Omental fat pad (tissue), 4 donors: ENCODE measurements around the gene PDZRN3. TPM values are rescaled to one million over a fixed set of nuclear protein-coding genes. Genes with fewer than 3 reads are reported as not detected.

Experiments used
- ATAC-seq: fragments of 150-250 bp; one replicate; pipeline ENCODE4 v1.9.1; 2016; ENCODE audit warnings: mild to moderate bottlenecking, moderate library complexity; ENCODE audit not compliant: low FRiP score
- DNase-seq: peaks from one replicate; pipeline ENCODE4 v3.0.0-alpha.2; 2019; ENCODE audit warnings: low spot score
- CTCF ChIP-seq, 3 donors: fragments of 450-650 bp; IDR thresholded peaks; one replicate each; pipeline ENCODE4 v1.5.1; 2016 to 2017; ENCODE audit warnings: antibody characterized with exemption in 3 of 3, mild to moderate bottlenecking in 3 of 3, moderate library complexity in 2 of 3
- total RNA-seq, 4 donors: library from RNA; depleted of rRNA; stranded (reverse); fragments of >200 nt; gene quantifications; one replicate each; pipeline ENCODE4 v1.1.0, GENCODE V29; 2016

Gene PDZRN3
- total RNA-seq, 4 donors from 2014 or later: 22.8 to 47.4 (median 37.5) TPM

- ATAC-seq: no peak
Observed at GRCh38 chr3:73447111-73447510, 177.6 kb downstream of the PDZRN3 start.

DNA sequence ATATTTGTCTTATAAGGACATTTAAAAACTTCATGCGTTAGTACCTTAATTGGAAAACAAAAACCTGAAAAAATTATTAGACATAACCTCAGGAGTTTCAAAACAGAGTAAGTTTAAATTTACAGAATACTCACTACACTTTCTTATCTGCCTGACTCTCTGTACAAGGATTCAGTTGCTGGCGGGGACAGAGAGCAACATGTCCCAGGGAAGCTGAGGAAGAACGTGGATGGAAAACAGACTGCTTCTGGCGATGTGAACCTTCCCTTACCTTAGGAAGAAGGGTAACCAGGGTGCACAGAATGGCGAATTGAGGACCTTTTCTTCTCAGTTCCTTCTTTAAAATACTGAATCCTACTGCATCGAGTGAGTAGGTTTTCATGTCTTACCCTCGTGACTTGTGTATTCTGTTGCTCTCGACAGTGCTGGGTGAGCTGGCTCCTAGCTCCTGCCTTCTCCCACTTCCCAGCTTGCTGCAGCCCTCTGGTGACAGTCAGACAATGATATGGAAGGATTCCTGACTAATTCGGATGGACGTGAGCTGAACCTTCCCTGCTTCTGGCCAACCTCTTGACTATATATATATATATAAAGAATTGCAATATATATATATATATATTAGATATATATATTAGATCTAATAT is 178.2 kb downstream of the PDZRN3 start:
- DNase-seq (no peak), ATAC-seq (no peak)
- TF ChIP-seq CTCF (IDR thresholded peaks at IDR 0.05): no peak

More at GRCh38 chr3:73447111-73447510, 177.6 kb downstream of the PDZRN3 start:
- DNase-seq: no peak
- no peak for TF ChIP-seq CTCF (IDR thresholded peaks at IDR 0.05)

DNA sequence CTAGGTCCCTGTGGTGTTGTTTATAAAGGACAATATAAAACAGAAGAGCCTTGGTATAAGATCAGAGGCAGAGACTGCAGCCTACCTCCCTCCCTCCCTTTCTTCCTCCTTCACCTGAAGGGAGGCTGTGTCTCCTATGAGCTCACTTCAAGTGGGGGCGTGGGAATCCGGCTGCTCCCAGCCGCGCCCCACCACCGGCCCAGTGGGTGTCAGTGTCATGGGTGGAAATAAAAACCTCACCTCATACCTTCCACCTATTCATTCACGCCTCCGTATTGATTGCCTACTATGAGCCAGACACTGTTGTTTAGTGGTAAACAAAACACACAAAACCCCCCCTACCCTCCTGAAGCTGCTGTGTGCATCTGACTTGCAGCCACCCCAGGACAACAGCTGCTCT is 181.9 kb downstream of the PDZRN3 start:
- no peak for ATAC-seq
- TF ChIP-seq CTCF (IDR thresholded peaks at IDR 0.05): no peak
- DNase-seq: no peak

DNA sequence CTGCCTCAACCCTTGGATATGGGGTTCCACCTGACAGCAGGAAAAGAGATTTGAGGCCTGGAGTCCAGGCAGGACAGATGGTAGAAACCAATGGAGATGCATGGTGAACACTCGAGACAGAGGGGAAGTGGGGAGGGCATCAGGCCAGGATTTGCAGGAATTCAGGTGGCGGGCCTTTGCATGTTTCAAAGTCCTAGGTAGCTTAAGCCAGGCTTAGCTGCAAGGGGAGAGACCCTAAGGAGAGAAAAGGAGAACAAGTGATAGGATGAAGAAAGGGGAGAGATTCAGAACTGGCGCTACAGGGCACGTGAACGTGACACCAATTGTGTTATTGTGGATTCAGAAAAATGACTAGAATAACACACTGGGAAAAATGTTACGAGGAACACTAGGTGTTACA is 182.6 kb downstream of the PDZRN3 start:
- ATAC-seq (no peak), DNase-seq (no peak)
- no peak for TF ChIP-seq CTCF (IDR thresholded peaks at IDR 0.05)

DNA sequence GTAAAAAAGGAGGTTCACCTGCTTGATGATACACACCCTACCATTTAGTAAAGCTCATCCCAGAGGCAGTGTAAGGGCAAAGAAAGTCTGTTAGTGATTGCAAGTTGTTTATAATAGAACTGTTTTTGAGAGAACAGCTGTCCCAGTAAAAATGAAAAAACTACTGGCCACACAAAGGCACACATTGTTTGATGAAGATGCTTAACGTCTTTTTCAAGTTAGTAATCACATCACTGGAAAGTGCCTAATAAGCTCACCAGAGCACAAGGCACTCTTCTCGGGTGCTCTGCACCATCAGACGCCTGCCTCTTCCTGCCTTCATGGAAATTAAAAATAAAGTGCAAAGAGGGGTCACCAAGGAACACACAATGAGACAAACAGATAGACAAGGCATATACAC is 186.9 kb downstream of the PDZRN3 start:
- ATAC-seq: no peak
- TF ChIP-seq CTCF (IDR thresholded peaks at IDR 0.05): no peak

DNA sequence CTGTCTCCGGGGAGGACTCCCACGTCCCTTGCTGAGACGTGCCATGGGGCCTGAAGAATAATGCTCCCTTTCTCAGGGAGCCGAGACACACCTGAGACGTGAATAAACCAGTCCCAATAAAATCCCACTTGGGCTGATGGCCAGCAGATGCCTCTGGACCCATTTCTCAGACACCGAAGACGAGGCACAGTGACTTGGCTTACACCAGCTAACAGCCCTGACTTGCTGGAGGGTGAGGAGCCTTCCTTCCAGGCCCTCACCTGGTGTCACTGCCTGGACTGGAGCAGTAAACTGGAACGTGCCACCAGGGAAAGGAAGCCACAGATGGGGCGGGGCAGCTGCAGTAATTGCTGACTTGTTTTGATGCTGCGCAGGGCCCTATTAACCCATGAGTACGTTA is 189.7 kb downstream of the PDZRN3 start:
- ATAC-seq (no peak), DNase-seq (no peak)
- no peak for TF ChIP-seq CTCF (IDR thresholded peaks at IDR 0.05)

More for the DNA sequence above, 186.9 kb downstream of the PDZRN3 start:
- DNase-seq: no peak

DNA sequence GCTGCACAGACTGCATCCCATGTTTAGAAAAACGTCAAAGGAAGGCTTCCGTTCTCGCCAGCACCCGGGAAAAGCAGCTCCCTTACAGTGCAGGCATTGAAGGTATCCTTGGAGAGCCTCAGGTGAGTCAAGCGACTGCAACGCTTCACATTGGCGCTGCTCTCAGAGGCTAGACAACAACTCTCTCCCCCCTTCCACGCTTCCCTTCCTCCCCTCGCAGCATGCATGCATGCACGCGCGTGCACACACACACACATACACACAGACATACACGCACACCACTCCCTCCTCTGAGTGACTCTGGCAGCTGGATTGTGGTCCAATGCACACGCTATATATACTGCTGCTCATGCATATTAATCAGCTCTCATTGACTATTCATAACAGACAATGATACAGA is 191.1 kb downstream of the PDZRN3 start:
- no peak for DNase-seq
- no peak for TF ChIP-seq CTCF (IDR thresholded peaks at IDR 0.05)
- no peak for ATAC-seq
